GM20000 (cell line): ENCODE measurements around the gene GTPBP2.

ENCODE experiments used
- DNase-seq: peaks from one replicate; pipeline ENCODE4 v3.0.0; 2012; ENCODE audit warnings: low spot score
- TF ChIP-seq, protein P1 (sequence below): IDR thresholded peaks from 2 replicates; pipeline ENCODE4 v1.5.1; 2012; ENCODE audit warnings: mild to moderate bottlenecking, control low read depth; ENCODE audit errors: extremely low read depth, missing control alignments

GTPBP2 gene

DNA sequence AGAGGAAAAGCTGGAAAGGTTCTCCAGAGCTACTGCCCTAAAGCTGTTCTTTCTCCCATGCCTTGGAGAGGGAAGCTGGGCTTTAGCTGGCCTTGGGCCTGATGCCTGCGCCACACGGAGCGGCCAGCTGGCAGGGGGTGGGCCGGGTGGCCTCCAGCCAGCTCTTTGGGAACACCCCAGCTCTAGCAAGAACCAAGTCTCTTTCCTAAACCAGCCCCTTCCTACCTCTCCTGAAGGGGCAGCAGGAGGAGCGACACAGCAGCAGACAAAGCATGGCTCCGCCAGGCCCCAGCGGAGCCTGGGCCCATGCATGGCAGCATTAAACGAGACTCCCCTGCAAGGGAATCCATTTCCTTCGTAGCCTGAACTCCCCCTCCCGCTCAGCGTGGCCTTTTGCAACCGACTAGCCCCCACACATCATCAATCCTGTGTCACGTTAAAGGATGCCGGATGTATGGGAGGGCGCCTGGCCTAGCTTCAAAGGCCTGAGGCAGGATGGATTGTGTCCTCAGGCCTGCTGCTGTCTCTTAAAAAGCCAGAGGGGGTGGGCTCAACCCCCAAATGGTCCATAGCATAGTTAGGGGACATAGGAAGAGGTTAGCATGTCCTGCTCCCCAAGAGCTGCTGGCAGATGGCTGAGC lies 44.5 kb upstream of the GTPBP2 start:
- TF ChIP-seq, protein P1, sequence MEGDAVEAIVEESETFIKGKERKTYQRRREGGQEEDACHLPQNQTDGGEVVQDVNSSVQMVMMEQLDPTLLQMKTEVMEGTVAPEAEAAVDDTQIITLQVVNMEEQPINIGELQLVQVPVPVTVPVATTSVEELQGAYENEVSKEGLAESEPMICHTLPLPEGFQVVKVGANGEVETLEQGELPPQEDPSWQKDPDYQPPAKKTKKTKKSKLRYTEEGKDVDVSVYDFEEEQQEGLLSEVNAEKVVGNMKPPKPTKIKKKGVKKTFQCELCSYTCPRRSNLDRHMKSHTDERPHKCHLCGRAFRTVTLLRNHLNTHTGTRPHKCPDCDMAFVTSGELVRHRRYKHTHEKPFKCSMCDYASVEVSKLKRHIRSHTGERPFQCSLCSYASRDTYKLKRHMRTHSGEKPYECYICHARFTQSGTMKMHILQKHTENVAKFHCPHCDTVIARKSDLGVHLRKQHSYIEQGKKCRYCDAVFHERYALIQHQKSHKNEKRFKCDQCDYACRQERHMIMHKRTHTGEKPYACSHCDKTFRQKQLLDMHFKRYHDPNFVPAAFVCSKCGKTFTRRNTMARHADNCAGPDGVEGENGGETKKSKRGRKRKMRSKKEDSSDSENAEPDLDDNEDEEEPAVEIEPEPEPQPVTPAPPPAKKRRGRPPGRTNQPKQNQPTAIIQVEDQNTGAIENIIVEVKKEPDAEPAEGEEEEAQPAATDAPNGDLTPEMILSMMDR: no peak
- DNase-seq: no peak

DNA sequence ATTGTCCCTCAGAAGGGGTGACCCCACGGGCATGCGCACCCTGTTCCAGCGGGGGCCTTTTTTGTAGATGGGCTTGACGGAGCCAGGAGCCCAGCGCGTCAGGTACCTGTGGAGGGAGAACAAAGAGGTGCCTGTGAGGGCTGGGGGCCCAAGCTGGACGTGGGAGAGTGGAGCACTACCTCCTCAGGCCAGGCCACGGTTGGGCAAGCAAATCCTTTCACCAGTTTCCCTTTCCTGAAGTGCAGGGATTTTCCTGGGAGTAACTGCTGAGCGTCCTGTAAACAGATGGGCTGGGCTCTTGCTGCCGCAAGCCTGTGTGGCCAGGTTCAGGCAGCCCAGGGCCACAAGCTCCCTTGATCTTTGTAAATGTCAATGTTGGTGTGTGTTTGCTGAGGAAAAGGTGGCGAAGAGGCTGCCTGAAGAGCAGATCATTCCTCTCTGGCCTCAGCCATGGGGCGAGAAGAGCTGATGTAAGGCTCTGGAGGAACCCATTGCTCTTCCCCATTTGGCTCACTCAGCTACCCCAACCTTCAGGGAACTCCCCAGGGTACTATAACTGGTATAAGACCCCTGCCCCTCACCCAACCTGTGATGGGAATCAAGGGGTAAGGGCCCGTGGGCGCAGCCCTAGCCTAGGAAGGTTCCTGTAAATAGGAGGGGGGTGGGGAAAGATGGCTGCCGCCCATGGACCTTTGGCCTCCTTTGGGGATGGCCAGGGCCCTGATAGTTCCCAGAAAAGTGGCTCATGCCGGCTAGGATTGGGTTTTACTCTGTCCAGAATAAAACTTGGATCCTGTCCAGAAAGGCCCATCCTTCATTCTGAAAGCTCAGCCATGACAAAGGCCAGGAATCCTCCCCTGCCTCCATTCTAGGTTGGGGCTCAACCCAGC lies 43.0 kb upstream of the GTPBP2 start:
- no peak for DNase-seq

GRCh38 chr6:43671011-43671800 lies 42.1 kb upstream of the GTPBP2 start:
- TF ChIP-seq, protein P1: no peak

More for the DNA sequence above, 43.0 kb upstream of the GTPBP2 start:
- TF ChIP-seq, protein P1: no peak

GRCh38 chr6:43670623-43670986 lies 41.5 kb upstream of the GTPBP2 start:
- no peak for DNase-seq
- TF ChIP-seq, protein P1: no peak

More at GRCh38 chr6:43671011-43671800, 42.1 kb upstream of the GTPBP2 start:
- DNase-seq: no peak

- TF ChIP-seq, protein P1: no peak
- peak; percentile 58 for DNase-seq
Observed at GRCh38 chr6:43669922-43670622, 41.0 kb upstream of the GTPBP2 start.

GRCh38 chr6:43669050-43669921 lies 40.2 kb upstream of the GTPBP2 start:
- DNase-seq: no peak

More at GRCh38 chr6:43669050-43669921, 40.2 kb upstream of the GTPBP2 start:
- TF ChIP-seq, protein P1: no peak
